T-cell (primary cell): Measurements from ENCODE around the gene TNRC6B. TPM values are rescaled to one million over a fixed set of nuclear protein-coding genes. Genes with fewer than 3 reads are reported as not detected.

Experiments
- ATAC-seq, 4 experiments: fragments of 200-7000 bp in 3 of 4; fragments of 150-1000 bp in 1 of 4; cut with Tn5 transposase; replicated peaks in 1 of 4; 1 replicate in 3 of 4; 2 replicates in 1 of 4; pipeline ENCODE4 v1.10.0; 2021; ENCODE audit warnings: moderate library complexity in 3 of 4, mild to moderate bottlenecking in 2 of 4, moderate number of reproducible peaks in 1 of 4
- CTCF ChIA-PET, 2 donors: fragments of 300-600 bp; sonication (Branson Sonifier 250); formaldehyde crosslinking; loops; one replicate each; lab custom pipeline; 2022; ENCODE audit warnings: antibody characterized with exemption in 2 of 2; lab: Charles Lee
- POLR2A ChIA-PET, 2 donors: fragments of 300-600 bp; sonication (Branson Sonifier 250); formaldehyde crosslinking; loops; one replicate each; lab custom pipeline; 2022; ENCODE audit warnings: antibody characterized with exemption in 2 of 2; lab: Charles Lee
- DNase-seq, 35 experiments: peaks; one replicate each; pipeline versions ENCODE4 v3.0.0 to v3.0.0-alpha.2; 2013 to 2023
- H3K27ac ChIP-seq: one replicate; pipeline ENCODE4 v1.5.1; 2013; ENCODE audit warnings: low read length
- H3K27me3 ChIP-seq, 2 experiments: replicated peaks in 1 of 2; 1 replicate in 1 of 2; 2 replicates in 1 of 2; pipeline versions ENCODE4 v1.6.1 to v1.7.0; 2013; ENCODE audit warnings: low read length in 1 of 2, mixed read lengths in 1 of 2; ENCODE audit not compliant: control insufficient read depth in 2 of 2, insufficient read depth in 2 of 2; ENCODE audit errors: extremely low read depth in 1 of 2
- H3K36me3 ChIP-seq, 2 donors: 1 replicate in 1 of 2; 2 replicates in 1 of 2; pipeline versions ENCODE4 v1.6.1 to v1.7.0; 2013; ENCODE audit warnings: low read length in 1 of 2; ENCODE audit not compliant: control insufficient read depth in 2 of 2, insufficient read depth in 1 of 2; ENCODE audit errors: extremely low read depth in 1 of 2
- H3K4me1 ChIP-seq, 2 experiments: 1 replicate in 1 of 2; 2 replicates in 1 of 2; pipeline versions ENCODE4 v1.6.1 to v1.7.0; 2013; ENCODE audit warnings: low read length in 2 of 2, mixed read lengths in 1 of 2; ENCODE audit not compliant: insufficient read depth in 2 of 2, control insufficient read depth in 1 of 2; ENCODE audit errors: extremely low read depth in 1 of 2
- H3K4me3 ChIP-seq, 2 donors: 1 replicate in 1 of 2; 2 replicates in 1 of 2; pipeline versions ENCODE4 v1.5.1 to v1.7.0; 2013; ENCODE audit warnings: mild to moderate bottlenecking in 2 of 2, low read length in 1 of 2, moderate library complexity in 1 of 2; ENCODE audit not compliant: control insufficient read depth in 1 of 2; ENCODE audit errors: extremely low read depth in 1 of 2
- H3K9me3 ChIP-seq: 2 replicates; pipeline ENCODE4 v1.7.0; 2013
- H3K27ac Mint-ChIP-seq, 2 donors: one replicate each; pipeline ENCODE4 v1.8.0; 2020 to 2021; ENCODE audit warnings: mild to moderate bottlenecking in 2 of 2, mixed read lengths in 2 of 2
- H3K27me3 Mint-ChIP-seq, 2 donors: one replicate each; pipeline ENCODE4 v1.8.0; 2021 to 2022; ENCODE audit warnings: mixed read lengths in 2 of 2
- H3K36me3 Mint-ChIP-seq: one replicate; pipeline ENCODE4 v1.8.0; 2021; ENCODE audit warnings: mixed read lengths
- H3K4me1 Mint-ChIP-seq, 3 donors: one replicate each; pipeline ENCODE4 v1.8.0; 2020 to 2022; ENCODE audit warnings: mixed read lengths in 3 of 3, mild to moderate bottlenecking in 1 of 3
- H3K4me3 Mint-ChIP-seq, 3 donors: one replicate each; pipeline ENCODE4 v1.8.0; 2020 to 2022; ENCODE audit warnings: mild to moderate bottlenecking in 3 of 3, mixed read lengths in 3 of 3, moderate library complexity in 3 of 3
- H3K9me3 Mint-ChIP-seq, 3 donors: one replicate each; pipeline ENCODE4 v1.8.0; 2020 to 2022; ENCODE audit warnings: mixed read lengths in 3 of 3
- WGBS: methylation state at CpG from one replicate; pipeline ENCODE4 v1.1.5; 2013; ENCODE audit warnings: missing lambda C conversion rate; ENCODE audit not compliant: insufficient coverage; 5-methylcytosine and 5-hydroxymethylcytosine counted together
- total RNA-seq, 35 experiments: library from RNA in 6 of 35; stranded (reverse) in 6 of 35; fragments of 120-200 nt in 1 of 35; gene quantifications; one replicate each; pipeline versions ENCODE4 v1.2.1 to v1.2.4 and lab custom pipeline; 2013 to 2026

Gene TNRC6B
- total RNA-seq, 5 donors from 2014 or later (not counting 1 experiment from before 2014, with no cell fraction given): 122 to 173 (median 143) TPM

GRCh38 chr22:40330086-40330485 lies 152.4 kb downstream of the TNRC6B start:
- H3K36me3 ChIP-seq: peaks cover 0 to 5% of the 10 kb centered on the region in 2 donors
- CTCF ChIA-PET: interaction anchor here (0.6 to 0.7 kb wide), 3 partner anchors 8 to 941 kb away, joined by 3 to 5 read pairs (median 3); no protein-coding TSS in a partner anchor
- Mint-ChIP-seq H3K4me3 (peak overlapping the region in 1 of 3 donors; percentile 58), H3K27ac (peak overlapping the region; percentile 90 to 93), H3K27me3 (no peaks in the 10 kb centered on the region), H3K4me1 (peaks cover 97 to 99% (median 97%) of the 10 kb centered on the region in 3 donors), H3K36me3 (peaks cover 25% of the 10 kb centered on the region), H3K9me3 (no peaks in the 10 kb centered on the region)
- POLR2A ChIA-PET: interaction anchor here in 1 of 2 donors (1.2 kb wide), 1 partner anchor 13 kb away, joined by 3 read pairs; no protein-coding TSS in a partner anchor
- DNase-seq (peak in 1 of 35 experiments; percentile 51), ATAC-seq (peak in 1 of 4 experiments; percentile 24)
- 82% methylated on average over 4 of the region's 4 CpGs for WGBS
- no peaks in the 10 kb centered on the region for H3K9me3 ChIP-seq
- H3K4me1 ChIP-seq: peaks cover 68 to 89% of the 10 kb centered on the region in 2 experiments
- no peaks in the 10 kb centered on the region for H3K27me3 ChIP-seq
- no peak overlapping the region for H3K4me3 ChIP-seq
- H3K27ac ChIP-seq: peak overlapping the region; percentile 16

- Histone ChIP-seq H3K36me3 (peaks cover 0 to 5% of the 10 kb centered on the region in 2 donors), H3K4me3 (no peak overlapping the region), H3K4me1 (peaks cover 64 to 90% of the 10 kb centered on the region in 2 experiments), H3K27me3 (no peaks in the 10 kb centered on the region), H3K9me3 (no peaks in the 10 kb centered on the region), H3K27ac (no peak overlapping the region)
- ATAC-seq: no peak
- Mint-ChIP-seq H3K4me1 (peaks cover 95 to 99% (median 96%) of the 10 kb centered on the region in 3 donors), H3K36me3 (peaks cover 25% of the 10 kb centered on the region), H3K27ac (peak overlapping the region; percentile 68 to 96), H3K9me3 (no peaks in the 10 kb centered on the region), H3K27me3 (no peaks in the 10 kb centered on the region), H3K4me3 (peak overlapping the region in 1 of 3 donors; percentile 58)
- 94% methylated on average over 7 of the region's 10 CpGs for WGBS
- CTCF ChIA-PET: interaction anchor here (0.6 to 0.7 kb wide), 2 partner anchors 19 to 941 kb away, joined by 3 to 5 read pairs; no protein-coding TSS in a partner anchor
- POLR2A ChIA-PET: no interaction called here
- DNase-seq: no peak
Measured at GRCh38 chr22:40330615-40331014, 152.9 kb downstream of the TNRC6B start.

DNA sequence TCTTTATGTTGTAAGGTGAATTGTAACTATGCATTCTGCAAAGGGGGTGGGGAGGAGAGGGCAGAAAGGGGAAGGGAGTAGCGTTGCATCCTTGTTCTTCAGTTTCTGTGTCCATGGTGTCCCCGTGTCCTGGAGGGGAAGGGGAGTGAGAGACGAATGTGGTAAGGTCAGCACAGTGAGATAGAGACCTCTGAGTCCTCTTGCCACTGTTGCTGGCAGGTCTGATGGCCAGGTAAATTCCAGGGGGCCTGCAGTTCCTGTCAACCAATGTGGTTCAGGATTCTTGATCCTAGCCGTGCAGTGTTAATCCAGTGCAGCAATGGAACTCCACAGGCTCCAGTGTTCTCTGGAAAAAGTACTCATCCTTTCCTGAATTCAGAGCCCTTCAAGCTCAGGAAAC lies 154.0 kb downstream of the TNRC6B start:
- ATAC-seq: no peak
- H3K27ac ChIP-seq: peak overlapping the region; percentile 38
- Mint-ChIP-seq H3K27me3 (no peaks in the 10 kb centered on the region), H3K36me3 (peaks cover 24% of the 10 kb centered on the region), H3K9me3 (no peaks in the 10 kb centered on the region), H3K4me3 (peak overlapping the region in 2 of 3 donors; percentile 21 to 58), H3K27ac (peak overlapping the region; percentile 85 to 96), H3K4me1 (peaks cover 96 to 99% (median 96%) of the 10 kb centered on the region in 3 donors)
- no peak overlapping the region for H3K4me3 ChIP-seq
- H3K27me3 ChIP-seq: no peaks in the 10 kb centered on the region
- 64% methylated on average over 3 of the region's 4 CpGs for WGBS
- H3K9me3 ChIP-seq: no peaks in the 10 kb centered on the region
- DNase-seq: no peak
- peaks cover 0 to 5% of the 10 kb centered on the region in 2 donors for H3K36me3 ChIP-seq
- peaks cover 72 to 85% of the 10 kb centered on the region in 2 experiments for H3K4me1 ChIP-seq
- ChIA-PET POLR2A (interaction anchor here in 1 of 2 donors (0.7 kb wide), 3 partner anchors 15 to 254 kb away, joined by 3 to 4 read pairs (median 3); partner anchors contain the start of gene ADSL), CTCF (interaction anchor here in 1 of 2 donors (0.7 kb wide), 1 partner anchor 180 kb away, joined by 11 read pairs; no protein-coding TSS in a partner anchor)

- H3K27me3 Mint-ChIP-seq: no peaks in the 10 kb centered on the region
- ChIA-PET CTCF (no interaction called here), POLR2A (interaction anchor here in 1 of 2 donors (0.7 kb wide), 3 partner anchors 14 to 255 kb away, joined by 3 to 4 read pairs (median 3); partner anchors contain the start of gene ADSL)
- no peak overlapping the region for H3K4me3 ChIP-seq
- H3K4me1 ChIP-seq: peaks cover 71 to 79% of the 10 kb centered on the region in 2 experiments
- DNase-seq: peak in 13 of 35 experiments; percentile 9 to 72 (median 27)
- peaks cover 92 to 99% (median 93%) of the 10 kb centered on the region in 3 donors for H3K4me1 Mint-ChIP-seq
- H3K4me3 Mint-ChIP-seq: peak overlapping the region; percentile 21 to 58 (median 25)
- no peaks in the 10 kb centered on the region for H3K9me3 ChIP-seq
- peaks cover 18% of the 10 kb centered on the region for H3K36me3 Mint-ChIP-seq
- no peaks in the 10 kb centered on the region for H3K27me3 ChIP-seq
- peak overlapping the region; percentile 85 to 96 for H3K27ac Mint-ChIP-seq
- H3K27ac ChIP-seq: peak overlapping the region; percentile 38
- H3K36me3 ChIP-seq: peaks cover 0 to 3% of the 10 kb centered on the region in 2 donors
- H3K9me3 Mint-ChIP-seq: no peaks in the 10 kb centered on the region
- ATAC-seq: peak; percentile 35 to 69 (median 46)
- 16% methylated on average over 7 of the region's 9 CpGs for WGBS
Measured at GRCh38 chr22:40332319-40332781, 154.6 kb downstream of the TNRC6B start.

DNA sequence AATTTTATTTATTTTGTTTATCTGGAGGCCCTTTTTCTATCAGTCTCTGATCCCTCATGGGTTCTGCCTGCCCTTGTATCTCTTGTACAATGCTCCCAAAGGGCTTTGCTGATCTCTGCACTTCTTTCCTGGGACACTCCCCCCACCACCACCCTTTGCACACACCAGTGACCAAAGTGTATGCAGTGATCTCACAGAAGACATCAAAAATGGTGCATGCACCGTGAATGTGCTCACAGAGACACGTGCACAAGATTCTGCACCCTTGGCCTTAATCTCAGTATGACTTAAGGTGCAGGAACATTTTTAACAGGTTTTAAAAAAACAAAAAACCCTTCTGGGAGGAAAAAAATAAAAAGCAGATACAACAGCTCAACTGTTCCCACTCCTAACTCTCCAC lies 156.3 kb downstream of the TNRC6B start:
- POLR2A ChIA-PET: interaction anchor here in 1 of 2 donors (0.7 kb wide), 1 partner anchor 17 kb away, joined by 3 read pairs; no protein-coding TSS in a partner anchor
- peak overlapping the region; percentile 55 for H3K27ac ChIP-seq
- CTCF ChIA-PET: interaction anchor here in 1 of 2 donors (1.5 kb wide), 1 partner anchor 11 kb away, joined by 4 read pairs; no protein-coding TSS in a partner anchor
- WGBS: 17% methylated on average over 1 of the region's 2 CpGs
- Mint-ChIP-seq H3K36me3 (peaks cover 11% of the 10 kb centered on the region), H3K27me3 (no peaks in the 10 kb centered on the region), H3K4me1 (peaks cover 84 to 99% (median 90%) of the 10 kb centered on the region in 3 donors), H3K9me3 (no peaks in the 10 kb centered on the region), H3K4me3 (peak overlapping the region in 1 of 3 donors; percentile 58), H3K27ac (peak overlapping the region; percentile 85 to 96)
- no peak overlapping the region for H3K4me3 ChIP-seq
- ATAC-seq (no peak), DNase-seq (no peak)
- no peaks in the 10 kb centered on the region for H3K9me3 ChIP-seq
- H3K27me3 ChIP-seq: no peaks in the 10 kb centered on the region
- H3K36me3 ChIP-seq: peaks cover 0 to 3% of the 10 kb centered on the region in 2 donors
- peaks cover 62 to 70% of the 10 kb centered on the region in 2 experiments for H3K4me1 ChIP-seq

DNA sequence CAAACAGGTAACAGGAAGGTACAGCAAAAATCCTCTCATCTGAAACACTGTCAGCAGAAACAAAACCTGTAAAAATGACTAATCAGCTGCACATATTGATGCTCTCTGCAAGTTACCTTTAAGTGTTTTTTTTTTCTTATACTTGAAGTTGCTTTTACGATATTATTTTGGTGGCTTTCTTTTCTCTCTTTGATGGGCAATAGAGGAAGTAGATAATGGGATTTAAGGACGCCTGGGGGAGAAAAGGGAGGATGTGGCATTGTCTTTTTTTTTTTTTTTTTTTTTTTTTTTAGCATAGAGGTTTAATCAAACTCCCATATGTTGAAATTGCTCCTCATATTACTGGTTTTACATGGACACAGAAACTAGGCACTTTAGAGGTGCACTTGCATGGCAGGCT lies 157.2 kb downstream of the TNRC6B start:
- H3K4me3 Mint-ChIP-seq: peak overlapping the region; percentile 32 to 61 (median 58)
- ATAC-seq (peak; percentile 44 to 66 (median 60)), DNase-seq (peak in 1 of 35 experiments; percentile 63)
- Histone ChIP-seq H3K36me3 (peaks cover 0 to 3% of the 10 kb centered on the region in 2 donors), H3K27ac (peak overlapping the region; percentile 55), H3K27me3 (no peaks in the 10 kb centered on the region), H3K4me3 (no peak overlapping the region), H3K4me1 (peaks cover 54 to 64% of the 10 kb centered on the region in 2 experiments), H3K9me3 (no peaks in the 10 kb centered on the region)
- POLR2A ChIA-PET: interaction anchor here (0.6 to 0.7 kb wide), 6 partner anchors 11 to 796 kb away, joined by 3 to 5 read pairs (median 3); no protein-coding TSS in a partner anchor
- H3K27ac Mint-ChIP-seq: peak overlapping the region; percentile 85 to 96
- peaks cover 11% of the 10 kb centered on the region for H3K36me3 Mint-ChIP-seq
- no peaks in the 10 kb centered on the region for H3K9me3 Mint-ChIP-seq
- CTCF ChIA-PET: interaction anchor here (0.6 to 1.5 kb wide), 7 partner anchors 11 to 806 kb away, joined by 3 to 8 read pairs (median 5); no protein-coding TSS in a partner anchor
- no CpG with 5 or more reads among the region's 2 CpGs for WGBS
- peaks cover 79 to 99% (median 86%) of the 10 kb centered on the region in 3 donors for H3K4me1 Mint-ChIP-seq
- no peaks in the 10 kb centered on the region for H3K27me3 Mint-ChIP-seq
